GM19193 (cell line): ENCODE measurements around the gene SGMS1.

Experiments used
- POLR2A ChIP-seq: IDR thresholded peaks from 4 replicates; pipeline ENCODE4 v1.6.1; 2011; ENCODE audit not compliant: insufficient read depth, insufficient read length; ENCODE audit errors: extremely low read depth

Gene SGMS1

GRCh38 chr10:50577010-50577409 is 46.7 kb downstream of the SGMS1 start:
- TF ChIP-seq POLR2A = no peak

DNA sequence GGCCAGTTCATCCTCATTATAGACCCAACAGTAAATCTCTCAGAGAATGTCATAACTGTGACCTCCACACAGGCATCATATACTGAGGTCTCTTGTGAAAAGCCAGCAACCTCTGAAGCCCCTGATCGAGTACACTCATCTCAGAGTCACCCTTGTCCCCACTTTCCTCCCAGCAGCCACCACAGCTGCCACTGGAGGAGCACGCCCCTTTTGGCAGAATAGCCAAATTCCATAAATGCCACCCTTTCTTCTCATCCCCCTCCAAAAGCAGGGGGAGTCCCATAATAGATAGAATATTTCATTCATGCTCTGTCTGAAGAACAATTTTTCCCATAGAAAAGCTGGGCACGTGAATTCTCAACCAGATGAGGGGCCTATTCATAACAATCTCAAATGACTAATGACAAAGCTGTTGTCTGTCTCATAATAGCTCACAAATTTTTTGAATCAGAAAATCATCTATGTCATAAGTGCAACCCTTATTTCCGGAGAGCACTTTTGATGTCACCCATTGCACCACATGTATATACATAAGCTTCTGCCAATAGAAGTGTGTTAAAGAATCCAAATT is 47.4 kb downstream of the SGMS1 start:
- no peak for TF ChIP-seq POLR2A

- no peak for TF ChIP-seq POLR2A
Measured at GRCh38 chr10:50575477-50576244, 48.1 kb downstream of the SGMS1 start.

DNA sequence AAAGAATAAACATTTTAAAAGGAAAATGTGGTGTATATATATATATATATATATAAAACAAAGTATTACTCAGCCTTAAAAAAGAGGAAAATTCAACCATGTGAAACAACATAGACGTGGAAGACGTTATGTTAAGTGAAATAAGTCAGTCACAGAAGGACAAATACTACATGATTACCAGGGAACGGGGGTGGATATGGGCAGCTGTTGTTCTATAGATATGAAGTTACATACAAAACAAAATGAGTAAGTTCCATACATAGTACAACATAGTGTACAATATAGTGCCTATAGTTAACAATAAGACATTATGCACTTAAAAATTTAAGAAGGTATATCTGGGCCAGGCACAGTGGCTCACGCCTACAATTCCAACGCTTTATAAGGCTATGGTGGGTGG is 48.8 kb downstream of the SGMS1 start:
- no peak for TF ChIP-seq POLR2A

DNA sequence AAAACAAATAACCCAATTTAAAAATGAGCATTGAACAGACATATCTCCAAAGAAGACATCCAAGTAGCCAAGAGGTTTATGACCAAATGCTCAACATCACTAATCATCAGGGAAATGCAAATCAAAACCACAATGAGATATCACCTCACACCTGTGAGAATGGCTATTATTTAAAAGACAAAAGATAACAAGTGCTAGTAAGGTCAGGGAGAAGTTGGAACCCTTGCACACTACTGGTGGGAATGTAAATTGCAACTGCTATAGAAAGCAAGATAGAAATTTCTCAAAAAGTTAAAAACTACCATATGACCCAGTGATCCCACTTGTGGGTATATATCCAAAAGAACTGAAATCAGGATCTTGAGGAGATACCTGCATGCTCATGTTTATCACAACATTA is 49.5 kb downstream of the SGMS1 start:
- TF ChIP-seq POLR2A = no peak

DNA sequence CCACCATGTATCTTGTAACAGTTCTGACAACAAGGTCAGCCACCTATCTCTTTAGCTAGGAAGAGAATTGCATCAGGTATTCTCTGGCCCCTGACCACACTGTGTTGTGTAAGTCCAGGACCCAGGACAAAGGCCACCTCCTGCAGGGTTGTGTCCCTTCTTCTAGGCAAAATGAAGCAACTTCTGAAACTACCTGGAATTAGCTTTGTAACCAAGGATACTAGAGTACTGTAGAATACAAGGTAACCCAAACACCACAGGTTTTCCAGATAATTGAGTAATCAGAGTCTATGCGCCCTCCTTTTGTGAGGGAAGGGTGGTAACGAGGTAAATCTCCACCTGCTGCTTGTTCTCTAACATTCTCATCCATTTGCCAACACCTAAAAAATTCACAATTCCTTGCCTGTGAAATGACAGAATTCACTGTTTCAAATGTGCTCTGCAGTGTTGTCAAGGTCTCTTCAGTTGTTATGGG is 51.7 kb downstream of the SGMS1 start:
- no peak for TF ChIP-seq POLR2A

DNA sequence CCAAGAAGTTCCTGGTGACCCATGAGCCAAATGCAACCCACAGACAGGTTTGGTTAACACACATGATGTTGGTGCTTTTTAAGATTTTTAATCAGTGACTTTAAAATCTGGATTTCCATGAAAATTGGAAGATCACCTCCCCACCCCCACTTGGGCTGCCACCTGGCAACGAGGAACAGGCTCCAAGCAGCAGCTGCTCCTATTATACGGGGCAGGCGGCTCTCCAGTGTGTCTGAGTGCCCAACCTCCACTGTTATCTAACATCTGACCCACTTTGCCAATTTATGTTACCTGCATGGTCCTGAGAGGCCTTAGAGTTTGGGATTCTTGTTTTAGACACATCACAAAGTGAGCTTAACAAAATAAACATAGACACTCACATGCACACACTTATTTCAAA is 56.4 kb downstream of the SGMS1 start:
- TF ChIP-seq POLR2A = no peak

GRCh38 chr10:50566150-50566549 is 57.6 kb downstream of the SGMS1 start:
- no peak for TF ChIP-seq POLR2A

DNA sequence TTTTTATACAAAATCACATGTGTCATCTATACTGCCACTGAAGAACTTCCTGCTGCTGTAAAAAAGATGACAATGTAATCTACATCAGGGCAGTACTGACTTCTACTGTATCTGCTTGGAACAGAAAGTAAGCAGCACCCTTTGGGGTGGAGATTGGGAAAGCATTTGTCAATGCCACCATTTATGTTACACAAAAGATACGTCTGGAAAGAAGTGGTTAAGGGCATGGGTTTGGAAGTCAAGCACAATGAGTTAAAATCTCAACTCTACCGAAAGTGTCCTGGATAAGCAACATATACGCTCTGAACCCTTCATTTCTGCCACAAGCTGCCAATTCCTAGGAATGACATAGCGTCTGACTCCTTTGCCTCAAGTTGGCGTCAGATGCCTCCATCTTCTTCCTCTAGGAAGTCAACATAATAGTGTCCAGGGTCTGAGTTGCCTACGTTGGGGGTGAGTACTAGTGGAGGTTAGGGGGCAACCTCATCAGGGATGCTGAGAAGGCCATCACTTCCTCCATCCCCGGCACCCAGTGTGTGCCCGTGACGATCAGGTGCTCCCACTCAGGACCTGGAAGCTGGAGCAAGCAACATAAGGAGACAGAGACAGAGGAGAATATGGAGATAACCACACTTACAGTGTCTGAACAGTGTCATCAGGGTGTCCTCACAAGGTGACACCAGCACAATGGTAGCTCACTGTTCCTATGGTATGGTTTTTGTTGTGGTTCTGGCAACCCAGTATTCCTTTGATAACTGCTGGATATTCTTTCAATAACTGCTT is 58.3 kb downstream of the SGMS1 start:
- no peak for TF ChIP-seq POLR2A

- no peak for TF ChIP-seq POLR2A
Measured at GRCh38 chr10:50563906-50564305, 59.9 kb downstream of the SGMS1 start.

DNA sequence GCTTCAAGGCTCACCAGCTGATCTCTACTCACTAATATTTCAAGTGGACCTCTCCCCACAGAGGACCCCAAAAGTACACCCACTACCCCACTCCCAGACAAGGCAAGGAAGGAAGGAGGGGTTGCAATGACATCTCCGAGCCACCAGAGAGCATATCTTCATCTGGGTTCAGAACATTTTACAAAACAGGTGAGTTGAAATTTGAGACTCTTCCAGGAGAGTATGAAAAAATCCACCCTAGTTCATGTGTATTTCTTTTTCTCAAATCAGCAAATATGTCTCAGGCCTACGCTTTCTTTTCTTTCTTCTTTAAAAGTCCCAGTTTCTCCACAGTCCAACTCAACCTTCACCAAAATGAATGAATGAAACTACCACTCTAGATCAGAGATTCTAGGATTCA is 61.9 kb downstream of the SGMS1 start:
- no peak for TF ChIP-seq POLR2A

GRCh38 chr10:50561266-50561665 is 62.5 kb downstream of the SGMS1 start:
- no peak for TF ChIP-seq POLR2A

GRCh38 chr10:50560370-50560769 is 63.4 kb downstream of the SGMS1 start:
- TF ChIP-seq POLR2A = no peak

DNA sequence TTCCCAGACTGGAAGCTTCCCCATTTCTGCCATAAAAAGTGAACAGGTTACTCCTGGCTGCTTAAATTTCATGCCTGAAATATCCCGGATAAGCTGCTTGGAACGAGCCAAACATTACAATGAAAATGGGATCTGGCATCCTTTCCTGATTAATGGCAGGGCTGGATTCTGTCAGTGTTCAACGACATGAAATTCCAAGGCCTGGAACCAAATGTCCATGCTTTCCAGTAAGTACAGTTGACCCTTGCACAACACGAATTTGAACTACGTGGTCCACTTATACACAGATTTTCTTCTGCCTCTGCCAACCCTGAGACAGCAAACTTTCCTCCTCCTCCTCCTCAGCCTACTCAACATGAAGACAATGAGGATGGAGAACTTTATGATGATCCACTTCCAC is 65.4 kb downstream of the SGMS1 start:
- TF ChIP-seq POLR2A = no peak

GRCh38 chr10:50557130-50557682 is 66.5 kb downstream of the SGMS1 start:
- no peak for TF ChIP-seq POLR2A
